Kidney epithelial cell (primary cell): ENCODE data around the gene ARL10. TPM values are rescaled to one million over a fixed set of nuclear protein-coding genes. Genes with fewer than 3 reads are reported as not detected.

Experiments used
- DNase-seq: peaks from one replicate; pipeline ENCODE4 v3.0.0-alpha.2; 2010; ENCODE audit warnings: low read depth
- H3K27me3 ChIP-seq: 2 replicates; pipeline ENCODE4 v1.6.0; 2011; ENCODE audit warnings: low read length; ENCODE audit not compliant: control insufficient read depth, insufficient read depth
- H3K36me3 ChIP-seq: 2 replicates; pipeline ENCODE4 v1.5.1; 2011; ENCODE audit warnings: low read length; ENCODE audit not compliant: control insufficient read depth, insufficient read depth
- H3K4me3 ChIP-seq: 2 replicates; pipeline ENCODE4 v1.5.1; 2011; ENCODE audit warnings: low read depth, mild to moderate bottlenecking, control low read depth, low read length
- total RNA-seq: library from RNA; depleted of rRNA; stranded (reverse); fragments of >200 nt; gene quantifications from 2 replicates; pipeline ENCODE4 v1.2.3, GENCODE V29; 2015
- TF ChIP-seq, protein P1 (sequence below): IDR thresholded peaks from 2 replicates; pipeline ENCODE4 v1.5.1; 2011; ENCODE audit warnings: mild to moderate bottlenecking, moderate library complexity, low read length, control low read depth, inconsistent platforms; ENCODE audit not compliant: insufficient read depth, poor library complexity, severe bottlenecking

The ARL10 gene
- total RNA-seq, 1 donor from 2014 or later, result 8.8 TPM

DNA sequence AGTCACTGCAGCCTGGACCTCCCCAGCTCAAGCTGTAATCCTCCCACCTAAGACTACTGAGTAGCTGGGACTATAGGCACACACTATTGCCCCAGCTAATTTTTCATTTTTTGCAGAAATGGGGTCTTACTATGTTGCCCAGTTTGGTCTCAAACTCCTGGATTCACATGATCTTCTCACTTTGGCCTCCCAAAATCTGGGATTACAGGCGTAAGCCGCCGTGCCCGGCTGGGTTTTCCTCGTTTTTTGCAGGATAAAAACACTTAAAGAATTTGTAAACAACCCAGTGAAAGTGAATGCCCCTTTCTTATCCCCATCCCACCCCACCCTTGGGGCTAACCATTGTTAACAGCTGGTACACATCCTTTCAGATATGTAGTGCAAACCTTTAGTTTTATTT, 43.3 kb downstream of the ARL10 start:
- TF ChIP-seq, protein P1, sequence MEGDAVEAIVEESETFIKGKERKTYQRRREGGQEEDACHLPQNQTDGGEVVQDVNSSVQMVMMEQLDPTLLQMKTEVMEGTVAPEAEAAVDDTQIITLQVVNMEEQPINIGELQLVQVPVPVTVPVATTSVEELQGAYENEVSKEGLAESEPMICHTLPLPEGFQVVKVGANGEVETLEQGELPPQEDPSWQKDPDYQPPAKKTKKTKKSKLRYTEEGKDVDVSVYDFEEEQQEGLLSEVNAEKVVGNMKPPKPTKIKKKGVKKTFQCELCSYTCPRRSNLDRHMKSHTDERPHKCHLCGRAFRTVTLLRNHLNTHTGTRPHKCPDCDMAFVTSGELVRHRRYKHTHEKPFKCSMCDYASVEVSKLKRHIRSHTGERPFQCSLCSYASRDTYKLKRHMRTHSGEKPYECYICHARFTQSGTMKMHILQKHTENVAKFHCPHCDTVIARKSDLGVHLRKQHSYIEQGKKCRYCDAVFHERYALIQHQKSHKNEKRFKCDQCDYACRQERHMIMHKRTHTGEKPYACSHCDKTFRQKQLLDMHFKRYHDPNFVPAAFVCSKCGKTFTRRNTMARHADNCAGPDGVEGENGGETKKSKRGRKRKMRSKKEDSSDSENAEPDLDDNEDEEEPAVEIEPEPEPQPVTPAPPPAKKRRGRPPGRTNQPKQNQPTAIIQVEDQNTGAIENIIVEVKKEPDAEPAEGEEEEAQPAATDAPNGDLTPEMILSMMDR, result no peak
- Histone ChIP-seq H3K4me3 (no peak overlapping the region), H3K36me3 (no peaks in the 10 kb centered on the region), H3K27me3 (no peaks in the 10 kb centered on the region)
- no peak for DNase-seq

GRCh38 chr5:176409765-176410164, 44.5 kb downstream of the ARL10 start:
- Histone ChIP-seq H3K4me3 (no peak overlapping the region), H3K27me3 (no peaks in the 10 kb centered on the region), H3K36me3 (no peaks in the 10 kb centered on the region)
- TF ChIP-seq, protein P1, result no peak
- no peak for DNase-seq

GRCh38 chr5:176410486-176411180, 45.3 kb downstream of the ARL10 start:
- TF ChIP-seq, protein P1, result no peak
- DNase-seq, result no peak
- Histone ChIP-seq H3K27me3 (no peaks in the 10 kb centered on the region), H3K36me3 (no peaks in the 10 kb centered on the region), H3K4me3 (no peak overlapping the region)

- TF ChIP-seq, protein P1, result no peak
- Histone ChIP-seq H3K36me3 (no peaks in the 10 kb centered on the region), H3K4me3 (no peak overlapping the region), H3K27me3 (no peaks in the 10 kb centered on the region)
- DNase-seq, result no peak
These were observed 47.4 kb downstream of the ARL10 start for GRCh38 chr5:176412517-176413254.

- no peak for DNase-seq
- TF ChIP-seq, protein P1, result no peak
- Histone ChIP-seq H3K36me3 (no peaks in the 10 kb centered on the region), H3K4me3 (no peak overlapping the region), H3K27me3 (no peaks in the 10 kb centered on the region)
These were observed 47.9 kb downstream of the ARL10 start for GRCh38 chr5:176413255-176413565.
